HEK293 (cell line): ENCODE results near the gene SRRD.

Source experiments
- CTCF ChIA-PET: fragments of 350-600 bp; formaldehyde crosslinking; extraction: SDS; loops from one replicate; lab custom pipeline; 2021; ENCODE audit warnings: antibody characterized with exemption; lab: Yijun Ruan, JAX
- POLR2A ChIA-PET: fragments of 300-600 bp; formaldehyde crosslinking; extraction: SDS; loops from one replicate; lab custom pipeline; 2020; ENCODE audit warnings: antibody characterized with exemption, inconsistent platforms; lab: Yijun Ruan, JAX
- H3K27ac ChIP-seq: fragments of 200-500 bp; sonication (Bioruptor generic); 2 replicates; pipeline ENCODE4 v1.5.1; 2014; ENCODE audit warnings: low read depth, low read length, control low read depth, inconsistent platforms; ENCODE audit errors: extremely low read depth
- H3K36me3 ChIP-seq, 2 experiments: fragments of 200-500 bp in 1 of 2; sonication (Bioruptor generic) in 1 of 2; 1 replicate in 1 of 2; 2 replicates in 1 of 2; pipeline ENCODE4 v1.5.1; 2014 to 2017; ENCODE audit warnings: inconsistent platforms in 2 of 2, low read length in 2 of 2; ENCODE audit not compliant: control insufficient read depth in 2 of 2, insufficient read depth in 1 of 2
- H3K4me1 ChIP-seq: fragments of 200-500 bp; sonication (Bioruptor generic); 2 replicates; pipeline ENCODE4 v1.5.1; 2014; ENCODE audit warnings: mild to moderate bottlenecking, low read length, inconsistent platforms; ENCODE audit not compliant: control insufficient read depth, insufficient read depth
- H3K4me3 ChIP-seq: 2 replicates; pipeline ENCODE4 v1.5.1; 2011; ENCODE audit warnings: low read depth, mild to moderate bottlenecking, control low read depth, low read length, moderate library complexity
- H3K9me3 ChIP-seq: fragments of 200-500 bp; sonication (Bioruptor generic); 2 replicates; pipeline ENCODE4 v1.5.1; 2014; ENCODE audit warnings: low read depth, low read length, inconsistent platforms; ENCODE audit not compliant: control insufficient read depth, insufficient read depth
- FEZF1 ChIP-seq: fragments of 450-650 bp; formaldehyde crosslinking; IDR thresholded peaks from 2 replicates; pipeline ENCODE4 v1.5.1; 2016; ENCODE audit warnings: missing biosample characterization, missing genetic modification characterization
- SETDB1 ChIP-seq: IDR thresholded peaks from one replicate; pipeline ENCODE4 v1.6.1; 2017; ENCODE audit warnings: mild to moderate bottlenecking, low read length, moderate library complexity, mixed read lengths; ENCODE audit not compliant: insufficient read length
- ZFP3 ChIP-seq: fragments of 450-650 bp; formaldehyde crosslinking; IDR thresholded peaks from 2 replicates; pipeline ENCODE4 v1.5.1; 2016; ENCODE audit warnings: low read depth, missing biosample characterization, missing genetic modification characterization
- ZNF155 ChIP-seq: fragments of 450-650 bp; formaldehyde crosslinking; IDR thresholded peaks from 2 replicates; pipeline ENCODE4 v1.5.1; 2016; ENCODE audit warnings: missing biosample characterization, missing genetic modification characterization
- ZNF211 ChIP-seq: fragments of 450-650 bp; formaldehyde crosslinking; IDR thresholded peaks from 2 replicates; pipeline ENCODE4 v1.5.1; 2016; ENCODE audit warnings: low read depth, missing biosample characterization, missing genetic modification characterization
- ZNF324 ChIP-seq: fragments of 450-650 bp; formaldehyde crosslinking; IDR thresholded peaks from 2 replicates; pipeline ENCODE4 v1.5.1; 2016; ENCODE audit warnings: missing biosample characterization, missing genetic modification characterization
- ZNF366 ChIP-seq: fragments of 450-650 bp; formaldehyde crosslinking; conservative IDR thresholded peaks from 2 replicates; pipeline ENCODE4 v1.5.1; 2016; ENCODE audit warnings: missing biosample characterization, missing genetic modification characterization
- ZNF416 ChIP-seq: fragments of 450-650 bp; formaldehyde crosslinking; IDR thresholded peaks from 2 replicates; pipeline ENCODE4 v1.5.1; 2016; ENCODE audit warnings: missing biosample characterization, missing genetic modification characterization
- ZNF585B ChIP-seq: fragments of 450-650 bp; formaldehyde crosslinking; IDR thresholded peaks from 2 replicates; pipeline ENCODE4 v1.5.1; 2016; ENCODE audit warnings: missing biosample characterization, missing genetic modification characterization
- ZNF623 ChIP-seq: fragments of 450-650 bp; formaldehyde crosslinking; IDR thresholded peaks from 2 replicates; pipeline ENCODE4 v1.5.1; 2016; ENCODE audit warnings: missing biosample characterization, missing genetic modification characterization
- ZNF707 ChIP-seq: fragments of 450-650 bp; formaldehyde crosslinking; IDR thresholded peaks from 2 replicates; pipeline ENCODE4 v1.5.1; 2016; ENCODE audit warnings: missing biosample characterization, missing genetic modification characterization
- ZNF747 ChIP-seq: fragments of 450-650 bp; formaldehyde crosslinking; IDR thresholded peaks from 2 replicates; pipeline ENCODE4 v1.5.1; 2016; ENCODE audit warnings: missing biosample characterization, missing genetic modification characterization
- ZNF830 ChIP-seq: fragments of 450-650 bp; IDR thresholded peaks from 2 replicates; pipeline ENCODE4 v1.5.0; 2018; ENCODE audit warnings: missing biosample characterization, missing genetic modification characterization, low read depth, mild to moderate bottlenecking, moderate library complexity
- ZNF843 ChIP-seq: fragments of 450-650 bp; formaldehyde crosslinking; IDR thresholded peaks from 2 replicates; pipeline ENCODE4 v1.5.1; 2016; ENCODE audit warnings: missing biosample characterization, missing genetic modification characterization
- TF ChIP-seq, protein P1 (sequence below): fragments of 450-650 bp; formaldehyde crosslinking; optimal IDR thresholded peaks from 2 replicates; pipeline ENCODE3; 2016; ENCODE audit warnings: missing biosample characterization, mild to moderate bottlenecking, missing genetic modification characterization
- TF ChIP-seq, protein P2 (sequence below): fragments of 450-650 bp; formaldehyde crosslinking; IDR thresholded peaks from 2 replicates; pipeline ENCODE4 v1.5.1; 2016; ENCODE audit warnings: missing biosample characterization, missing genetic modification characterization
- TF ChIP-seq, protein P3 (sequence below): fragments of 450-650 bp; formaldehyde crosslinking; IDR thresholded peaks from 2 replicates; pipeline ENCODE4 v1.5.1; 2017; ENCODE audit warnings: missing biosample characterization, missing genetic modification characterization
- TF ChIP-seq, protein P4 (sequence below): fragments of 450-650 bp; formaldehyde crosslinking; IDR thresholded peaks from 2 replicates; pipeline ENCODE4 v1.5.1; 2017; ENCODE audit warnings: missing biosample characterization, missing genetic modification characterization

The SRRD gene

DNA sequence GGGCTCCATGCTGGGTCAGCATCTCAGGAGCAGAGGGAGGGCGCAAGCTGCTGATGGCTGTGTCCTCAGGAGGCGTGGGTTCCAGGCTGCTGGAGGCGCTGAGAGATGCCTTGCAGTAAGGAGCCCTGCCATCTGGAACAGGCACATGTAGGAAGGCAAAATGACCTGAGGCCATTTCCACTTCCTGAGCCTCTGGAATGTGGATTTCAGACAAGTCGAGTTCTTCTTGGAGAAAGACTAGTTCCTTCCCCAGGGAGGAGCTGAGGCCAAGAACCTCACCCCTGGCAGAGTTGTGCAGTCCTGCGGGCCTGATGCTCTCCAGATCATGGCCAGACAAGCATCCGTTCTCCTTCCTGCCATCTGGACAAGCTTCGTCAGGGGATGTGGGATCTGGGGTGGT is 19.4 kb upstream of the SRRD start:
- H3K4me1 ChIP-seq: no peaks in the 10 kb centered on the region; the same call in 1 of the 2 replicates
- CTCF ChIA-PET: interaction anchor here (0.7 to 10.4 kb wide), 5 partner anchors 12 to 1615 kb away, joined by 3 to 267 read pairs (median 4); no protein-coding TSS in a partner anchor
- TF ChIP-seq, protein P1, sequence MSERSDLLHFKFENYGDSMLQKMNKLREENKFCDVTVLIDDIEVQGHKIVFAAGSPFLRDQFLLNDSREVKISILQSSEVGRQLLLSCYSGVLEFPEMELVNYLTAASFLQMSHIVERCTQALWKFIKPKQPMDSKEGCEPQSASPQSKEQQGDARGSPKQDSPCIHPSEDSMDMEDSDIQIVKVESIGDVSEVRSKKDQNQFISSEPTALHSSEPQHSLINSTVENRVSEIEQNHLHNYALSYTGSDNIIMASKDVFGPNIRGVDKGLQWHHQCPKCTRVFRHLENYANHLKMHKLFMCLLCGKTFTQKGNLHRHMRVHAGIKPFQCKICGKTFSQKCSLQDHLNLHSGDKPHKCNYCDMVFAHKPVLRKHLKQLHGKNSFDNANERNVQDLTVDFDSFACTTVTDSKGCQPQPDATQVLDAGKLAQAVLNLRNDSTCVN (tag by site-specific recombination): no peak
- POLR2A ChIA-PET: no interaction called here
- no peak overlapping the region for H3K4me3 ChIP-seq
- H3K27ac ChIP-seq: no peak overlapping the region
- peaks cover 32 to 97% of the 10 kb centered on the region in 2 experiments for H3K36me3 ChIP-seq
- H3K9me3 ChIP-seq: no peaks in the 10 kb centered on the region

DNA sequence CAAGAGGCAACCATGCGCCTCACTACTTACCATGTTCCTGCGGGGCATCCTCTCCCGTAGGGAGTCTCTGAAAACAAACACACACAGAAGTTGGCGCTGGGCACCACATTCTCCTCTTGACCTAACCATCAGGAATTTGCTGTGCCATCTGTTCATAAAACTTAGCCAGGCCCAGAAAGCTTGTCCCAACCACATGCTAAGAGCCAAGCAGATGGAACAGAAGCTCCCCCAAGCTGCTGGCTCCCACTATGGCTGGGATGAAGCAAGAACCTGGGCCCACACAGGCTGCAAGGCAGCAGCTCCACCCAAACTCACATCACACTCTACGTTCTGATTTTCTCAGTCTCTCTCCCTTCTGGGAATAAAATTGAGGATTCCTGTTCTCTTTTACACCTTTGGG is 17.5 kb upstream of the SRRD start:
- ChIA-PET POLR2A (no interaction called here), CTCF (interaction anchor here (0.6 to 10.4 kb wide), 3 partner anchors 68 to 181 kb away, joined by 3 to 267 read pairs (median 195); no protein-coding TSS in a partner anchor)
- H3K4me1 ChIP-seq: no peaks in the 10 kb centered on the region; the same call in 1 of the 2 replicates
- no peak for TF ChIP-seq ZNF324 (tag by site-specific recombination)
- TF ChIP-seq, protein P2, sequence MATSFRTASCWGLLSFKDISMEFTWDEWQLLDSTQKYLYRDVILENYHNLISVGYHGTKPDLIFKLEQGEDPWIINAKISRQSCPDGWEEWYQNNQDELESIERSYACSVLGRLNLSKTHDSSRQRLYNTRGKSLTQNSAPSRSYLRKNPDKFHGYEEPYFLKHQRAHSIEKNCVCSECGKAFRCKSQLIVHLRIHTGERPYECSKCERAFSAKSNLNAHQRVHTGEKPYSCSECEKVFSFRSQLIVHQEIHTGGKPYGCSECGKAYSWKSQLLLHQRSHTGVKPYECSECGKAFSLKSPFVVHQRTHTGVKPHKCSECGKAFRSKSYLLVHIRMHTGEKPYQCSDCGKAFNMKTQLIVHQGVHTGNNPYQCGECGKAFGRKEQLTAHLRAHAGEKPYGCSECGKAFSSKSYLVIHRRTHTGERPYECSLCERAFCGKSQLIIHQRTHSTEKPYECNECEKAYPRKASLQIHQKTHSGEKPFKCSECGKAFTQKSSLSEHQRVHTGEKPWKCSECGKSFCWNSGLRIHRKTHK (tag by site-specific recombination): no peak
- no peak for TF ChIP-seq SETDB1
- no peak for TF ChIP-seq ZNF585B (tag by site-specific recombination)
- TF ChIP-seq ZNF211: no peak
- TF ChIP-seq ZFP3 (tag by site-specific recombination): no peak
- TF ChIP-seq ZNF707 (tag by site-specific recombination): no peak
- TF ChIP-seq ZNF830 (tag by site-specific recombination): no peak
- TF ChIP-seq FEZF1 (tag by site-specific recombination): no peak
- no peak for TF ChIP-seq ZNF366 (tag by site-specific recombination)
- no peak for TF ChIP-seq ZNF747
- TF ChIP-seq, protein P3, sequence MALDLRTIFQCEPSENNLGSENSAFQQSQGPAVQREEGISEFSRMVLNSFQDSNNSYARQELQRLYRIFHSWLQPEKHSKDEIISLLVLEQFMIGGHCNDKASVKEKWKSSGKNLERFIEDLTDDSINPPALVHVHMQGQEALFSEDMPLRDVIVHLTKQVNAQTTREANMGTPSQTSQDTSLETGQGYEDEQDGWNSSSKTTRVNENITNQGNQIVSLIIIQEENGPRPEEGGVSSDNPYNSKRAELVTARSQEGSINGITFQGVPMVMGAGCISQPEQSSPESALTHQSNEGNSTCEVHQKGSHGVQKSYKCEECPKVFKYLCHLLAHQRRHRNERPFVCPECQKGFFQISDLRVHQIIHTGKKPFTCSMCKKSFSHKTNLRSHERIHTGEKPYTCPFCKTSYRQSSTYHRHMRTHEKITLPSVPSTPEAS: no peak
- TF ChIP-seq ZNF623 (tag by site-specific recombination): no peak
- TF ChIP-seq ZNF416 (tag by site-specific recombination): no peak
- H3K27ac ChIP-seq: no peak overlapping the region
- H3K36me3 ChIP-seq: peaks cover 35 to 98% of the 10 kb centered on the region in 2 experiments
- H3K9me3 ChIP-seq: no peaks in the 10 kb centered on the region
- no peak overlapping the region for H3K4me3 ChIP-seq

DNA sequence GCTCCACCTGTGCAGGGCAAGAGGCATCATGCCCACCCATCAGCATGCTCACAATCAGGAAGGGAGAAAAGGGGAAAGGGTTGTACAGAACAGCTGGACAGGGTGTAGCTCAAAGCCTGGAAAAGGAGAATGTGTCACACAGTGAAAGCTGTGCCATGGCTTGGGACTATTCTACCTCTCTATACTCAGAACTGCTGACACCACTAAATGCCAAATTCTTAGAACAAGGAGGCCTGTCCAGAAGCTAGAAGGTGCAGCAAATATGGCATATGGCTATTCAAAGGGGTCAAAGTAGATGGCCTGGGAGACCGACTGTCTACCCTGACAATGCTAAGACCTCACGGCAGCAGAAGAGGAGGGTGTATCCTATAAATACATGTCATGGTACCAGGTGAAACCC is 12.9 kb upstream of the SRRD start:
- peaks cover 42 to 93% of the 10 kb centered on the region in 2 experiments for H3K36me3 ChIP-seq
- TF ChIP-seq ZNF843 (tag by site-specific recombination) (no peak), ZNF155 (no peak)
- TF ChIP-seq, protein P4, sequence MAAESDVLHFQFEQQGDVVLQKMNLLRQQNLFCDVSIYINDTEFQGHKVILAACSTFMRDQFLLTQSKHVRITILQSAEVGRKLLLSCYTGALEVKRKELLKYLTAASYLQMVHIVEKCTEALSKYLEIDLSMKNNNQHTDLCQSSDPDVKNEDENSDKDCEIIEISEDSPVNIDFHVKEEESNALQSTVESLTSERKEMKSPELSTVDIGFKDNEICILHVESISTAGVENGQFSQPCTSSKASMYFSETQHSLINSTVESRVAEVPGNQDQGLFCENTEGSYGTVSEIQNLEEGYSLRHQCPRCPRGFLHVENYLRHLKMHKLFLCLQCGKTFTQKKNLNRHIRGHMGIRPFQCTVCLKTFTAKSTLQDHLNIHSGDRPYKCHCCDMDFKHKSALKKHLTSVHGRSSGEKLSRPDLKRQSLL (tag by site-specific recombination): no peak
- CTCF ChIA-PET: interaction anchor here (0.9 to 2.9 kb wide), 4 partner anchors 10 to 110 kb away, joined by 3 to 22 read pairs (median 4); no protein-coding TSS in a partner anchor
- no peak overlapping the region for H3K27ac ChIP-seq
- no peaks in the 10 kb centered on the region for H3K9me3 ChIP-seq
- H3K4me3 ChIP-seq: no peak overlapping the region
- no peaks in the 10 kb centered on the region for H3K4me1 ChIP-seq
- POLR2A ChIA-PET: interaction anchor here (3.4 kb wide), 1 partner anchor 12 kb away, joined by 27 read pairs; the partner anchor contains the start of genes HPS4 and SRRD
